AML-193 (cell line): ENCODE data around the gene SLC5A11.
"Not testable (repeated sequence)": the region's sequence is repeated elsewhere in the genome, so short reads cannot be mapped to it uniquely, and the experiment has no call there.

Source experiments
- DNase-seq, 2 experiments: peaks; one replicate each; lab custom pipeline; 2025; lab: John Stamatoyannopoulos, UW

The SLC5A11 gene

DNA sequence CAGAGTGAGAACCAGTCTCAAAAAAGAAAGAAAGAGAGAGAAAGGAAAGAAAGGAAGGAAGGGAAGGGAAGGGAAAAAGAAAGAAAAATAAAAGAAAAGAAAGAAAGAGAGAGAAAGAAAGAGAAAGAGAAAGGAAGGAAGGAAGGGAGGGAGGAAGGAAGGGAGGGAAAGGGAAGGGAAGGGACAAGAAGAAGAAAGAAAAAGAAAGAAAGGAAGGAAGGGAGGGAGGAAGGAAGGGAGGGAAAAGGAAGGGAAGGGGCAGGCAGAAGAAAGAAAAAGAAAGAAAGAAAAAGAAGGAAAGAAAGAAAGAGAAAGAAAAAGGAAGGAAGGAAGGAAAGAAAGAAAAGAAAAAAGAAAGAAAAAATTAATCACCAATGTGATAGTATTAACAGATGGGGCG is 15.7 kb downstream of the SLC5A11 start:
- DNase-seq = no peak

DNA sequence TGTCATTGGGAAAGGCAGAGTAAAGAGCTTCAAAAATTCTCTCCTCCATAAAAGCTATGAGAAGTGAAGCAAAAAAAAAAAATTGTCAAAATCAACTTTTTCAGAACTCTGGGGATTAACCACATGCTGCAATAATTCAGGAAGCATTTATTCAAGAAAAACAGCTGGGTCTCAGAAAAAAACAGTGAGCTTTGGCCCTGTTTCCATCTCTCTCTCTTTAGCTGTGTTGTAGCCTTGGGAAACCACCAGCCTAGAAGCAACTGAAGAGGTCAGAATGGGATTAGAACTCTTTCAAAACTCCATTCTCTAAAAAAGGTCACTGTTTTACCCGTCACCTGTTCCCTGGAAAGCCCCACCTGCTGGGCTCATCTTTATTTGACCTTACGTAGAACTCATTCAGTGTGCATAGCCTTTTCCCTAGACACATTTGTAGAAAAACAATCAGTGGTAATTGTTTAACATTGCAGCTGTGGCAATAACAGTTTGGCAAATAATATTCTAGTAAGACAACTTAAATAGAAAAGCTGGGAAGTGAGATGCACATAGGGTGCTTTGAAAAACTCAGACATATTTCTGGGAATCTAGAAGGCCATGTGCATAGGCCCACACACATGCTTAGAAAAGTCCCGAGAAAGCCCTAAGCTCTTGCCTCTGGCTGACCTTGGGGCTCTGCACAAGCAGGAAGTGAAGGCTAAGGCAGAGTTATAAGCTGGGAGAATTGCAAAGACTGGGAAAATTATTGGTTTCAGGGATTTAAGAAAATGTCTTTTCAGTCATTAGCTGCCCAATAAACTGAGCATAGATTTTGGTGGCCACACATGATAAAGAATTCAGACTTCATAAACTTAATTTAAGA is 18.0 kb downstream of the SLC5A11 start:
- no peak for DNase-seq

- DNase-seq = no peak
Observed at GRCh38 chr16:24869033-24869432, 23.3 kb downstream of the SLC5A11 start.

GRCh38 chr16:24871891-24872290 is 26.1 kb downstream of the SLC5A11 start:
- no peak for DNase-seq

GRCh38 chr16:24873028-24873427 is 27.3 kb downstream of the SLC5A11 start:
- no peak for DNase-seq

GRCh38 chr16:24875466-24875865 is 29.7 kb downstream of the SLC5A11 start:
- no peak for DNase-seq

DNA sequence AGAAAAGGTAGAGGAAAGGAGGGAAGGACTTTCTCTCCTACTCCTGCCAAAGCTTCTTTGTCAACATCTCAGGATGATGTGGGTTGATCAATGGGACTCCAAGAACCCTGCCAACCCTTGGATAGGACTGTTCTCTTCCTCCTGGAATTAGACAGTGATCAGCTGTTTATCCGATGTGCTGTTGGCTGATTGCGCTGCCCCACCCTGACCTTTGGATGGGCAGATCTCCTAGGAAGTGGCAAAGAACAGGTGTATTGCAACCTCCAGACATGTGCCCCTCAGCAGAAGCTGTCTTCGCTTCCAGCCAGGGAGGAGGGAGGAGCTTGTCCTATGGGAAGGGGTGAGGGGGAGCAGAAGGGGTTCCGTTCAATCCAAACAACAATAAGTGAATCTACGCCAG is 30.5 kb downstream of the SLC5A11 start:
- no peak for DNase-seq

- no peak for DNase-seq
Observed at GRCh38 chr16:24879684-24880083, 33.9 kb downstream of the SLC5A11 start.

- DNase-seq = no peak
Observed at GRCh38 chr16:24883714-24884151, 38.0 kb downstream of the SLC5A11 start.

- no peak for DNase-seq
Observed at GRCh38 chr16:24887472-24887871, 41.7 kb downstream of the SLC5A11 start.

DNA sequence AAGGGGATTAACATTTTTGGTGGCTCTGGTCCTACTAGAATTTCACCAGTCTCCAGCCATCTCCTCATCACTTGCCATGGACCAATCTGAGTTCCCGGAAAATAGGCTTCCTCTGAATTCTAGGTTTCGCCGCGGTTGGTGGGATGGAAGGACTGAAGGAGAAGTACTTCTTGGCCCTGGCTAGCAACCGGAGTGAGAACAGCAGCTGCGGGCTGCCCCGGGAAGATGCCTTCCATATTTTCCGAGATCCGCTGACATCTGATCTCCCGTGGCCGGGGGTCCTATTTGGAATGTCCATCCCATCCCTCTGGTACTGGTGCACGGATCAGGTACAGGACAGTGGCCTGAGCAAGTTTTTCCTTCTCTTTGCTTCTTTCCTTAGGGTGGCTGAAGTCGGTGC is 45.0 kb downstream of the SLC5A11 start:
- DNase-seq = no peak

DNA sequence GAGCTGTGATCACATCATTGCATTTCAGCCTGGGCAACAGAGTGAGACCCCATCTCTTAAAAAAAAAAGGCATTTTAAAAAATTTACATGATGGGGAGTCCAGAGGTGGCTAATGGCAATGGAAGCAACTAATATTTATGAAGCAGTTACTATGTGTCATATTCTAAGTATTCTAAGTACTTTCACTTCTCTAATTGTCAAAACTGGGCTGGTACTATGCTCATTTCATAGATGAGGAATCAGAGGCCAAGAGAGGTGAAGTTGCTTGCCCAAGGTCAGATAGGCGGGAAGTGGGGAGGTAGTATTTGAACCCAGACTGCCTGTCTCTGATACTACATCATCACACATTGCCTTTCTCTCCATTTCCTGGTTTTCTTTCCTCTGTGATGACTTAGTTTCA is 50.7 kb downstream of the SLC5A11 start:
- DNase-seq = no peak

DNA sequence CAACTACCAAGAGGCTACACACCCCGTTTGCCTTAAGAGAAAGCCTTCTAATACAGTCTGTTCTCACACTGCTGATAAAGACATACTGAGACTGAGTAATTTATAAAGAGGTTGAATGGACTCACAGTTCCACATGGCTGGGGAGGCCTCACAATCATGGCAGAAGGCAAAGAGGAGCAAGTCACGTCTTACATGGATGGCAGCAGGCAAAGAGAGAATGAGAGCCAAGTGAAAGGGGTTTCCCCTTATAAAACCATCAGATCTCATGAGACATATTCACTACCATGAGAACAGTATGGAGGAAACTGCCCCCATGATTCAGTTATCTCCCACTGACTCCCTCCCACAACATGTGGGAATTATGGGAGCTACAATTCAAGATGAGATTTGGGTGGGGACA is 51.8 kb downstream of the SLC5A11 start:
- DNase-seq = not testable (repeated sequence)

- DNase-seq = no peak
Observed at GRCh38 chr16:24900230-24900629, 54.5 kb downstream of the SLC5A11 start.

DNA sequence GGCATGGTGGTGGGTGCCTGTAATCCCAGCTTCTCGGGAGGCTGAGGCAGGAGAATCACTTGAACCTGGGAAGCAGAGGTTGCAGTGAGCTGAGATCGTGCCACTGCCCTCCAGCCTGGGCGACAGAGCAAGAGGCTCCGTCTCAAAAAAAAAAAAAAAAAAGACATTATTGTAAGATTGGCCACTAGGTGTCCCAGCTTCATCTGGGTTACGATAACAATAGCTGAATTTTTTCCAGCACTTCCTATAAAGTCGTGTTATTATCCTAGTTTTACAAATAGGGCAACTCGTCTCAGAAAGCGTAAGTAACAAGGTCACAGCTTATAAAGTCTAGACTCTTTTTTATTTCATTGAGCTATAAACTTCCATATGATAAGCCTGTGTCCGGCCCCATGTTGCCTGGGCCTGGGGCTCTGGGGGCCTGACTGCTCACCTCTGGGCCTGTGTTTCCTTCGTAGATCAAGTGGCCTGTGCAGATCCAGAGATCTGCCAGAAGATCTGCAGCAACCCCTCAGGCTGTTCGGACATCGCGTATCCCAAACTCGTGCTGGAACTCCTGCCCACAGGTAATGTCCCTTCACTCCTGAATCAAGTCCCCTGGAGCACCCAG is 60.5 kb downstream of the SLC5A11 start:
- DNase-seq = peak in 1 of 2 experiments; percentile 12

DNA sequence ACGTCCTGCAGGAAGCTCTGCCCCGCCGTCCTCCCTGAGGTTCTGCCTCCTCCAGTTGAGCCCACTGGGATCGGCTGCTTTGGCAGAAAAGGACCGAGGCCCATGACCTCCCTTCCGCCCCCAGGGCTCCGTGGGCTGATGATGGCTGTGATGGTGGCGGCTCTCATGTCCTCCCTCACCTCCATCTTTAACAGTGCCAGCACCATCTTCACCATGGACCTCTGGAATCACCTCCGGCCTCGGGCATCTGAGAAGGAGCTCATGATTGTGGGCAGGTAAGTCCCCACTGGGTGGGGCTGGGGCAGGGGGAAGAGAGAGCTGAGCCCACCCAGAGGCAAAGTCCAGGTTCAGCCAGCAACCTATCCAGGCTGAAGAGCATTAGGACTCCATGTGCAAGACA is 61.1 kb downstream of the SLC5A11 start:
- DNase-seq = no peak

DNA sequence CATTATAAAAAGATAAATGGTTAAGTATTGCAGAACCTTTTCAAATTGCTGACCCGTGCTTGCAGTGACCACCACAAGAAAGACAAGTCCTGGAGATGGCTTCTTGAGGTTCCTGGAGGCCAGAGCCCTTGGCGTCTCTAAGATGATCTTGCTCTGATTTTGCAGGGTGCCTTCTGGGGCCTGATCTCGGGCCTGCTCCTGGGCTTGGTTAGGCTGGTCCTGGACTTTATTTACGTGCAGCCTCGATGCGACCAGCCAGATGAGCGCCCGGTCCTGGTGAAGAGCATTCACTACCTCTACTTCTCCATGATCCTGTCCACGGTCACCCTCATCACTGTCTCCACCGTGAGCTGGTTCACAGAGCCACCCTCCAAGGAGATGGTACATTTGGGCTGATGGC is 63.0 kb downstream of the SLC5A11 start:
- DNase-seq = no peak

GRCh38 chr16:24909856-24910255 is 64.1 kb downstream of the SLC5A11 start:
- no peak for DNase-seq

GRCh38 chr16:24915019-24915418 is 69.3 kb downstream of the SLC5A11 start:
- DNase-seq = no peak

- DNase-seq = no peak
Observed at GRCh38 chr16:24915576-24915975, 69.8 kb downstream of the SLC5A11 start.

DNA sequence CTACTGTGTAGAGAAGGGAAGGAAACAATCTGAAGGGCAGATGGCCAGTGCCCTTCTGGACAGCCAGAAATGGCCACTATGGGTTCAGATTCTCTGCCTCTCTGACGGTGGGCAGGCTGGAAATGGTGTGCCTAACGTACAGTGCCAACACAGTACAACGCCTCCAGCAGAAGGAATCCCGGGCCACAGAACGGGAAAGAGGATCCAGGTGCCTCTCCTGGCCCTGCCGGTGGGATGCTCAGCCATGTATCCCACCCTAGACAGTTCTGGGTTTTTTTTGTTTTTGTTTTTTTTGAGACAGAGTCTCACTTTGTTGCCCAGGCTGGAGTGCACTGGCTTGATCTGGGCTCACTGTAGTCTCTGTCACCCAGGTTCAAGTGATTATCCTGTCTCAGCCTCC is 71.5 kb downstream of the SLC5A11 start:
- no peak for DNase-seq

DNA sequence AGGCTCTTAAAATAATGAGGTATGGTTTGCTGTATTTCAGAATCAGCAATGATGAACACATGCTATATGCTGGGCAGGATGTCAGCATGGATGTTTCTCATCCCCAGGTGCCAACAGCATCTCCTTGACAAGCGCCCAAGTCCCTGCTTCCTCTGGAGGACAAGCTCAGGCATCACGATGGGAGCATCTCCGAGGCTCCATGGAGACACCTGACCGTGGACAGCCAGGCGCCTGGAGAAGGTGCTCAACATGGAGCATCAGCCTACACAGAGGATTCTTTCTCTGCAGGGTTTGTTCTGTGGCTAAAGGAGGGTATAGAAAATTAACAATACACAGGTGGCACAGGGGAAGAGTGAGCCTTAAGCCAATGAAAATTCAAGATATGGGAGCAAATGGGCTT is 72.1 kb downstream of the SLC5A11 start:
- DNase-seq = no peak

DNA sequence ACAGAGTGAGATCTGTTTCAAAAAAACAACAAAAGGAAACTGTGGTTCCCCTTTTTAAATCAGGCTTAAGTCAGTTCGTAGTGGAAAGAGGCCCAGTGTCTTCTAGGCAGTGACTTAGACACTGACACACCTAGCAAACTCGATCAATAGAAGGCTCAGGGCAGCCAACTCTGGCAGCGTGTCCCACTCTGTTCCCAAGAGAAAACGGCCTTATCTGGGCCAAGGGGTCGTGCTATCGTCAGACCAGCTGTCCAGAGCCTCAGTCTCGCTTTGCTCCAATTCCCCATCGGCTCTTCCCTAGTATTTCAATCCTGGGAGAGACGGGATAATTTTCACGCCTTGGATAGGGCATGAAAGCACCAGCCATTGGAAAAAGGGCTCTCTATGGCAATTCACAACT is 72.9 kb downstream of the SLC5A11 start:
- no peak for DNase-seq

DNA sequence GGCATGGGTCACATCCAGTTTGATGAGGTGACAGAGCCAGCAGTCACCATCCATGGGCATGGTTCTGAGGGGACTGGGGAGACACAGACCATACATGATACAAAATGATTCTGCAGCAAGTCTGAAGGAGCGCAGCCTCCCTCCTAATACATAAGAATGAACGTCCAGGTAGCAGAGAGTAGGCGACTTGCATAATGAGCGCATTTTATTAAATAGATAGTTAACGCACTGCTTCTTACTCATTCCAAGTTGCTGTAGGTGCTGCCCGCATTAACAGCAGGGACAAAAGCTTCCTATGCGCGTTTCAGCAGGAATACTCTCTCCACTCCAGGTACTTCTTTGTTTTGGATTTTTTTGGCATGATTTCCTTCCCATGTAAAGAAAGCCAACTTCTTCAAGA is 73.8 kb downstream of the SLC5A11 start:
- no peak for DNase-seq
